ENCODE data around the gene PLSCR5.
A peak's percentile ranks its signal among the peaks of the same experiment; 100 is the strongest.

PLSCR5 gene

DNA sequence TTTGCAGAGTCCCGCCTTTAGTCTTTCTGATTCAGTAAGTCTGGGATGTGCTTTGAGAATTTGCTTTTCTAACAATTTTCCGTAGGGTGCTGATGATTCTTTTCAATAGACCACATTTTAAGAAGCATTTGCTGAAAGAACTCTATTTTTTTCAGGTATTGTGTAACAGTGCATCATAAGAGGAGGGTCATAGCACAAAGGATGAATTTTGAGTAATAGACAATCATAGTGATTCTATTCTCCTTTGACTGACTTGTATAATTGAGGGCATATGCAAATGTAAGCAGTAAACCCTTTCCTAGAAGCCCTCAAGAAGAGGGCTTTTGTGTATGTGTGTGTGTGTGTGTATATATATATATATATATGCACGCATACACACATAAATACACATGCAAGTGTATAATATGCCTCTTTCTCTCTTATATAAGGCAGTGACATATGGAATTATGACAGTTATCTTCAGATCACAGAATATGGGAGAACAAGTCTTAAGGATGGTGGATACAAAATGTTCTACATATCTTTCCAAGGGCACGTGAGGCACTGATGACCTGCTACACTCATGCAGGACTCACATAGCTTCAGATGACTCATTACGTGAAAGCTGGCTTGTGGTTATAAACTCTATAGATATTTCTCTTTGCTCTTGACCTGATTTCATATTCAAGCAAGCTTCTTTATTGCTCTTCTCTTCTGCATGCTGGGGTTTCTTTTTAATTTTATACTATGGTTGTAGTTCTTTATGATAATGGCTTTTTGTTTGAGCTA, 54.2 kb downstream of the PLSCR5 start:
- Histone ChIP-seq H3K9me3 (replicated peaks in 1 of 11) (peaks cover 0 to 6% (median 0%) of the 10 kb centered on the region in 11 experiments; a peak in 2 of 22 replicates), H3K4me1 (peaks cover 7 to 56% (median 26%) of the 10 kb centered on the region in 10 experiments; a peak in 17 of 20 replicates), H3K27ac (no peak overlapping the region; a peak in 1 of 22 replicates), H3K4me2 (peak overlapping the region in 5 of 11 experiments; percentile 18 to 73 (median 38); a peak in 7 of 22 replicates), H3K27me3 (no peaks in the 10 kb centered on the region), H3K4me3 (no peak overlapping the region), H3K36me3 (no peaks in the 10 kb centered on the region), H4K20me1 (no peaks in the 10 kb centered on the region), H3K9ac (no peak overlapping the region)
- no peak for TF ChIP-seq Cebpa-rat (IDR thresholded peaks at IDR 0.05)

DNA sequence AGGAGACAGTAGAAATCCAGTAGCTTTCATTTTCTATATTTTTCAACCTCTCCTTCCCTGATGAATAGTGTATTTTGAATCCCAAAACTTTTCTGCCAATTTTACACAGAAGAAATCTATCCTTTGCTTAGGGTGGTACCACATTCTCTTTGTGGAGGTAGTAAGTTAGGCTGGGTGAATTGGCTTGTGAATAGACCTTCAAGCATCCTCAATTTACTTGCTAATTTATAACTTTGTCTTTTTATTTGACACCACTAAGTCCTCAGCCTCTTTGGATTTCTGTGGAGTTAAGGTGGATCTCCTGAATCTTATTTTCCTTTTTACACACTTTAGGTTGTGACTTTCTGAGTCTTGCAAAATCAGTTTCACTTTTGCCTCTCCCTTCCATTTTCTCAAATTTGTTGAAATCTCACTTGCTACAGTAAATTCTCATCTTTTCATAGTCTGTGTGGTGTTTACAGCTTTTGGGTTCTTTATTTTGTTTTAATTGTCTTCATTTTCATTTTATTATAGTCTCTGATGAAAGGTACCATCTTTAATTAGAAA, 55.0 kb downstream of the PLSCR5 start:
- H3K4me3 ChIP-seq: no peak overlapping the region
- H3K9ac ChIP-seq: 0 out of 22 replicates have a peak overlapping the region, but pooled peaks of 1 of the 11 experiments have one; percentile 10
- TF ChIP-seq Cebpa-rat (IDR thresholded peaks at IDR 0.05): no peak
- no peaks in the 10 kb centered on the region for H4K20me1 ChIP-seq
- H3K4me2 ChIP-seq: peak overlapping the region in 5 of 11 experiments; percentile 18 to 73 (median 35); a peak in 7 of 22 replicates
- H3K4me1 ChIP-seq: peaks cover 14 to 64% (median 34%) of the 10 kb centered on the region in 10 experiments
- H3K36me3 ChIP-seq: no peaks in the 10 kb centered on the region
- peak overlapping the region in 2 of 11 experiments; percentile 1 to 8; a peak in 1 of 22 replicates for H3K27ac ChIP-seq
- H3K27me3 ChIP-seq: no peaks in the 10 kb centered on the region
- H3K9me3 ChIP-seq (replicated peaks in 1 of 11): no peaks in the 10 kb centered on the region

DNA sequence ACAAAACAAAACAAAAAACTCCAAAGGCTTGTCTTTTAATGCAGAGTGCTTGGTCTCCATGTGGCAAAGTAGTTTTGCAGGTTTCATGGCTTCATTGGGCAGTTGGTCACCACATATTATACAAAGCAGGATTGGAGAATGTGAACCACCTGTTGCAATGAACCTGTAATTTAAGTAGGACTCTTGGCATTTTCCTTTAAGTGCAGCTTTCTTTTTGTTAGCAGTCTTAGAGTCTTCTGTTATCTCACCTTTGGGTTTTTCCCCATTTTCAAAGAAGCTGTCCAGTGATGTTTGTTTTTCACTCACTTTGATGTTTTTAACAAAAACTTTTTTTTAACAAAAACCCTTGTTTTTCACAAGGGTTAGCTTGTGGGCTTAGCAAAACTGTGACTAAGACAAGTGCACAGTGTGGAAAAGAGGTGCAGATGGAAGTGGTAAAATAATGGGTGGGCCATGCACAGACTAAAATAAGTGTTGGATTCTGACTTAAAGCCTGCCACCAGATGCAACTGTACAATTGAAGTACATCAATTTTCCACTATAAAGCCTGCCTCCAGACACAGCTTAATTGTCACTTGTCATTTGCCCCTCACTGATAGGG, 57.8 kb downstream of the PLSCR5 start:
- Histone ChIP-seq H3K4me2 (peak overlapping the region in 1 of 11 experiments; percentile 31; a peak in 1 of 22 replicates), H4K20me1 (no peaks in the 10 kb centered on the region; a peak in 1 of 22 replicates), H3K36me3 (peaks cover 0 to 6% (median 0%) of the 10 kb centered on the region in 11 experiments; a peak in 1 of 22 replicates), H3K4me3 (no peak overlapping the region), H3K9ac (no peak overlapping the region), H3K4me1 (peaks cover 30 to 54% (median 40%) of the 10 kb centered on the region in 10 experiments), H3K27ac (no peak overlapping the region), H3K27me3 (no peaks in the 10 kb centered on the region), H3K9me3 (replicated peaks in 1 of 11) (no peaks in the 10 kb centered on the region)
- no peak for TF ChIP-seq Cebpa-rat (IDR thresholded peaks at IDR 0.05)

DNA sequence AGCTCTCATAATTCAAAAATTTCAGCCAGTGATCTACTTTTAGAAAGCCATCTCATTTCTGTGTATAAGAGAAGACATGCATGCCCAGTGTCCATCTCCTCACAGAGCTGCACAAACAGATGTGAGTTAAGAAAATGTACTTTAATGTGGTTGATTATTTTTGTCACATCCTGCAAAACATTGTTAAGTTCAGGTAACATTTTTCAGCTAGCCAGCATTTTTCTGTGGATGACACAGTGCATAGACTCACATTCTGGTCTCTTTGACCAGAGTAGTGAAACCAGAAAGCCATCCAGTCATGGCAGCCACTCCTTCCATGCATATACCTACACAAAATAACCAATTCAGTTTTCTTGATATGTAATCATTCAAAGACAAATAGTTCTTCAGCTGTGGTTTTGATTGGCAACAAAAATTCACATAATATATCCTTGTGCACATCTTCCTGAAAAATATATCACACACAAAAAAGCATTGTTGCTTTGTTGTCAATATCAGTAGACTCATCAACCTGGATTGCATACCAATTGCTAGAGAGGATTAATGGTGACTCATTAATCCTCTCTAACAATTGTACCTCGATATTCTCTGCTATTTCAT, 58.7 kb downstream of the PLSCR5 start:
- Histone ChIP-seq H3K36me3 (peaks cover 0 to 12% (median 0%) of the 10 kb centered on the region in 11 experiments; a peak in 5 of 22 replicates), H3K27ac (no peak overlapping the region), H4K20me1 (peaks cover 0 to 7% (median 6%) of the 10 kb centered on the region in 11 experiments; a peak in 5 of 22 replicates), H3K4me1 (peaks cover 39 to 52% (median 45%) of the 10 kb centered on the region in 10 experiments), H3K27me3 (no peaks in the 10 kb centered on the region), H3K9me3 (replicated peaks in 1 of 11) (no peaks in the 10 kb centered on the region), H3K4me2 (peak overlapping the region in 10 of 11 experiments; percentile 17 to 89 (median 72); a peak in 11 of 22 replicates), H3K9ac (no peak overlapping the region), H3K4me3 (no peak overlapping the region)
- TF ChIP-seq Cebpa-rat (IDR thresholded peaks at IDR 0.05): no peak

DNA sequence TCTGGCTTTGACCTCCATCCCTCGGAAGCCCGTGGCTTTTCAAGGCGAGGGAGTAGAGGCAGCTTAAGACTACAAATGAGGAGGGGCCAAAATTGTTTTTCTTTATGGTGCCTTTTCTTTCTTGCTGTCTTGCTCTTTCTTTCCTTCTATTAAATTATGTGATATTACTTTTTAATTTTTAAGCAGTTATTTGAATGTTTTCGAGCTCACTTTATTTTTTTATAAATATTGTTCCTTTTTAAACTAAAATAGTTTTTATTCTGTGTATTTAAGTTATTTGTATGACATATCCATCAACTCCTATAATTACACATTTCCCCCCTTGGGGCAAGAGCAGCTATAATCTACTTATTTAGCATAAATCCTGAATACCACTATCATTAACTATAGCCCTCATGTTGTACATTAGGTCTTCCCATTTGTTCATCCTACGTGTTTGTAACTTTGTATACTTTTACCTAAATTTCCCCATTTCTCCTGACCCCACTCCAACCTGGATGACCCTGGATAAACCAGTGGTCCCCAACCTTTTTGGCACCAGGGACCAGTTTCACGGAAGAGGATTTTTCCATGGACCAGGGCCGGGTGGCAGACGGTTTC, 60.1 kb downstream of the PLSCR5 start:
- no peaks in the 10 kb centered on the region for H3K27me3 ChIP-seq
- H3K9ac ChIP-seq: peak overlapping the region; percentile 66 to 99 (median 92); a peak in 21 of 22 replicates
- no peak for TF ChIP-seq Cebpa-rat (IDR thresholded peaks at IDR 0.05)
- H3K36me3 ChIP-seq: peaks cover 0 to 19% (median 0%) of the 10 kb centered on the region in 11 experiments; a peak in 6 of 22 replicates
- peak overlapping the region; percentile 72 to 97 (median 87); a peak in 19 of 20 replicates for H3K4me3 ChIP-seq
- H3K4me1 ChIP-seq: peaks cover 33 to 54% (median 48%) of the 10 kb centered on the region in 10 experiments
- peak overlapping the region; percentile 52 to 89 (median 72) for H3K4me2 ChIP-seq
- H4K20me1 ChIP-seq: peaks cover 0 to 21% (median 7%) of the 10 kb centered on the region in 11 experiments; a peak in 5 of 22 replicates
- no peaks in the 10 kb centered on the region for H3K9me3 ChIP-seq (replicated peaks in 1 of 11)
- H3K27ac ChIP-seq: peak overlapping the region; percentile 76 to 99 (median 95)

DNA sequence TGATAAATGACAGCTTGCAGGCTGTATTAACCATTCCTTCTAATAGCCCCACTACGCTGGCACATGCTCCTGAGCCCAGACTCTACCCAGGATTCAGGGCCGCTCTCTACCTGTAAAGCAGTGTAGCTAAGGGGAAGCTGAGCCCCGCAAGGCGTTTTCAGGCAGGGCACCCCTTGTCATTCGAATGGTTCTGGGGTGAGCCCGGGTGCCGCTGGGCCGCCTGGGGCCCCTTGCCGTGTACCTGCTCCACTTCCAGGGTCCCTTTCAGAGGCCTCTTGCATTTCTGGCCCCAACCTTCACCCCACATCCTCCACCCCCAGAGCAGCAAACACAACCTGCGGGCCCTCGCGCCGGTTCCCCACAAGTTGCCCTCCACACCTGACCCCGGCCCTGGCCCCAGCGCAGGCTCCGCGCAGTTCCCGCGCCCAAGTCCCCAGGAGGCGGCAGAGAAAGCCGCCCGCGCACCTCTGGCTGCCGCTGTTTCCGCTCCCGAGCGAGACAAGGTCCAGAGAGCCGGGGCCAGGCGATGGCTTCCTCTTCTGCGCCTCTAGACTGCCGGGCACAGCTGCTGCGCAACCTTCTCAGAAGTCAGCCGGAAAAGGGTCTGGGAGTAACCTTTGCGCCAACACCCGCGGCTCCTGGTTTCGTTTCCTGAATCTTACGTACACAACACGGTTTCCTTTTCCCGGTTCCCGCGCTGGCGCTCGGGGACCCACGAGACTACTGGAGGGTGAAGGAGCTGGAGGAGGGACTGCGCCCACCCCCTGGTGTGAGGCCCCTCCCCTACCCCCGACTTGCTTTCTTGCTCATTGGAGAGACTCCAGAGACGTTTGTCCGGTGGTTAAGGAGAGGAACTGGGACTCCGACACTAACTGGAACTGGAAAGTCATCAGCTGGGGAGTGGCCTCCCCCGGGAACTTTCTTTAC, 60.9 kb downstream of the PLSCR5 start, which contains the start of gene PLSCR1:
PLSCR1 (minus strand) TSS at position 606 of the 927 bp plus-strand sequence. CDS start 8,055 bp downstream, outside the sequence.
- Histone ChIP-seq H3K36me3 (peaks cover 3 to 25% (median 7%) of the 10 kb centered on the region in 11 experiments; a peak in 20 of 22 replicates), H3K9ac (peak within 1 kb of the TSS; percentile 91 to 99 (median 96)), H3K27me3 (no peaks in the 10 kb centered on the region), H3K9me3 (replicated peaks in 1 of 11) (peaks cover 0 to 4% (median 1%) of the 10 kb centered on the region in 11 experiments; a peak in 12 of 22 replicates), H3K4me2 (peak within 1 kb of the TSS; percentile 84 to 98 (median 91)), H3K4me1 (peaks cover 35 to 58% (median 49%) of the 10 kb centered on the region in 10 experiments), H3K4me3 (peak within 1 kb of the TSS; percentile 72 to 97 (median 87)), H3K27ac (peak within 1 kb of the TSS; percentile 93 to 100 (median 97)), H4K20me1 (peaks cover 0 to 28% (median 8%) of the 10 kb centered on the region in 11 experiments; a peak in 9 of 22 replicates)
- peak in 7 of 11 experiments; percentile 32 to 72 (median 59); a peak in 11 of 22 replicates for TF ChIP-seq Cebpa-rat (IDR thresholded peaks at IDR 0.05)

DNA sequence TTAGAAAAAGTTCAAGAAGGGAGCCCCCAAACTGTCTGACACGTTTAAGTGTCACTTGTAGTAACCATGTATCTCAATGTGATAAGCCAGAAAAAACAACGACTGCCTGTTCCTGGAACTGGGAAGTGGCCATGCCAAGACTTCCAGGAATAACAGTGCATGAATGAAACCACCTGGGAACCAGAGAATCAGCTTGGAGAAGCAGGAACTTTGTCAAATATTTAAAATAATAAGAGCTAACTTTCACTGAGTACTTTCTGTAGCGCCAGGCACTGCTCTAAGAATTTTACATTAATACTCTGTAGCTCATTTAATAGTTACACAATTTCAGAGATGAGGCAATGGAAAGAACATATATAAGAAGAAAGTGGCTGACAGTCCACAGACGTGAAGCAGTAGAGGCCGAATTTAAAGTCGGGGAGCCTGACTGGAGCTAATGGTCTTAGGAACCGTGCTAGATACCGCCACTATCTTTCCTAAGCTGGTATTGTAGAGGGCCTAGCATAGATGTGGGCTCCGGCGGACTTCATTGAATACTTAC, 61.6 kb downstream of the PLSCR5 start:
- peaks cover 0 to 12% (median 7%) of the 10 kb centered on the region in 11 experiments; a peak in 12 of 22 replicates for H3K9me3 ChIP-seq (replicated peaks in 1 of 11)
- H3K36me3 ChIP-seq: peaks cover 8 to 33% (median 14%) of the 10 kb centered on the region in 11 experiments; a peak in 20 of 22 replicates
- peaks cover 43 to 58% (median 49%) of the 10 kb centered on the region in 10 experiments for H3K4me1 ChIP-seq
- peak overlapping the region; percentile 72 to 97 (median 87) for H3K4me3 ChIP-seq
- H3K4me2 ChIP-seq: peak overlapping the region; percentile 84 to 98 (median 91)
- no peak for TF ChIP-seq Cebpa-rat (IDR thresholded peaks at IDR 0.05)
- peaks cover 0 to 36% (median 14%) of the 10 kb centered on the region in 11 experiments; a peak in 10 of 22 replicates for H4K20me1 ChIP-seq
- H3K27ac ChIP-seq: peak overlapping the region; percentile 93 to 100 (median 97)
- H3K27me3 ChIP-seq: no peaks in the 10 kb centered on the region
- peak overlapping the region; percentile 91 to 99 (median 96) for H3K9ac ChIP-seq
